BJ (cell line): Measurements from ENCODE around the gene PRSS57. TPM values are rescaled to one million over a fixed set of nuclear protein-coding genes. Genes with fewer than 3 reads are reported as not detected.
A peak's percentile ranks its signal among the peaks of the same experiment; 100 is the strongest.

Experiments used
- CTCF ChIA-PET: fragments of 350-600 bp; formaldehyde crosslinking; extraction: SDS; loops from one replicate; lab custom pipeline; 2021; ENCODE audit warnings: antibody characterized with exemption, inconsistent platforms; lab: Yijun Ruan, JAX
- POLR2A ChIA-PET: fragments of 300-600 bp; sonication (Branson Sonifier 250); formaldehyde crosslinking; extraction: SDS; loops from one replicate; lab custom pipeline; 2021; ENCODE audit warnings: antibody characterized with exemption; lab: Charles Lee
- DNase-seq: peaks from one replicate; pipeline ENCODE4 v3.0.0-alpha.2; 2011; ENCODE audit warnings: low read depth
- H3K27me3 ChIP-seq: 2 replicates; pipeline ENCODE4 v1.6.0; 2011; ENCODE audit warnings: low read length; ENCODE audit not compliant: control insufficient read depth, insufficient read depth
- H3K36me3 ChIP-seq: 2 replicates; pipeline ENCODE4 v1.5.1; 2011; ENCODE audit warnings: low read length; ENCODE audit not compliant: control insufficient read depth, insufficient read depth
- H3K4me3 ChIP-seq: 2 replicates; pipeline ENCODE4 v1.5.1; 2011; ENCODE audit warnings: low read depth, mild to moderate bottlenecking, control low read depth, low read length
- CTCF ChIP-seq: IDR thresholded peaks from 2 replicates; pipeline ENCODE4 v1.5.1; 2011; ENCODE audit warnings: low read depth, mild to moderate bottlenecking, control low read depth, inconsistent platforms, low read length, moderate library complexity; ENCODE audit not compliant: insufficient read depth
- polyA plus RNA-seq: library from polyadenylated mRNA; depleted of rRNA; stranded (reverse); fragments of >200 nt; gene quantifications from 2 replicates; pipeline ENCODE4 v1.2.3, GENCODE V29; 2011

PRSS57 gene
- polyA plus RNA-seq, 1 experiment = not detected

DNA sequence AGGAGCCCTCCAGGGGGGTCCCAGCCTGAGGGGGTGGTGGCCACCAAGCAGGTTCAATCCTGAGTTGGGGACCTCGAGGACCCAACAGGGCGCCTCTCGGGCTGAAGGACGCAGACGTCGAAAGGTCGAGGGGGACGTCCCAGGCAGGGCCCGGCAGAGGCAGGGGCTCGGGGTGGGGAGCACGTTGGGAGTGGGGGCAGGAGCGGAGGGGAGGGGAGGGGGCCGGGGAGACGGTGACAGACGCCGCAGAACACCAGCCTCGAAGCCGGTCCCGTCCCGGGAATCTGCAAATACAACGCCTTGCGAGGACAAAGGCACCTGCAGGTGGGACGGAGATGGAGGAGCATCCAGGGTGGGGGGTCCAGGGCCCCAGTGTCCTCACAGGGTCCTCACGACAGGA lies 51.5 kb downstream of the PRSS57 start:
- CTCF ChIA-PET = no interaction called here
- Histone ChIP-seq H3K4me3 (no peak overlapping the region), H3K27me3 (no peaks in the 10 kb centered on the region), H3K36me3 (peaks cover 19% of the 10 kb centered on the region)
- TF ChIP-seq CTCF = no peak
- DNase-seq = no peak
- POLR2A ChIA-PET = no interaction called here

- ChIA-PET CTCF (interaction anchor here (0.7 kb wide), 1 partner anchor 33 kb away, joined by 4 read pairs; no protein-coding TSS in a partner anchor), POLR2A (no interaction called here)
- Histone ChIP-seq H3K36me3 (peaks cover 16% of the 10 kb centered on the region), H3K27me3 (no peaks in the 10 kb centered on the region), H3K4me3 (no peak overlapping the region)
- DNase-seq = no peak
- no peak for TF ChIP-seq CTCF
Measured at GRCh38 chr19:642767-643727, 52.2 kb downstream of the PRSS57 start.

- no peak for DNase-seq
- Histone ChIP-seq H3K27me3 (no peaks in the 10 kb centered on the region), H3K4me3 (no peak overlapping the region), H3K36me3 (peaks cover 6% of the 10 kb centered on the region)
- CTCF ChIA-PET = no interaction called here
- no peak for TF ChIP-seq CTCF
- POLR2A ChIA-PET = no interaction called here
Measured at GRCh38 chr19:641702-642101, 53.5 kb downstream of the PRSS57 start.

GRCh38 chr19:640606-641189 lies 54.6 kb downstream of the PRSS57 start:
- no peak for TF ChIP-seq CTCF
- DNase-seq = no peak
- no peak overlapping the region for H3K4me3 ChIP-seq
- CTCF ChIA-PET = no interaction called here
- H3K27me3 ChIP-seq = no peaks in the 10 kb centered on the region
- POLR2A ChIA-PET = no interaction called here
- peaks cover 2% of the 10 kb centered on the region for H3K36me3 ChIP-seq

GRCh38 chr19:640161-640558 lies 55.1 kb downstream of the PRSS57 start:
- no peak for TF ChIP-seq CTCF
- H3K36me3 ChIP-seq = peaks cover 2% of the 10 kb centered on the region; the same call in 1 of the 2 replicates
- no peak for DNase-seq
- CTCF ChIA-PET = no interaction called here
- POLR2A ChIA-PET = no interaction called here
- H3K4me3 ChIP-seq = peak overlapping the region; percentile 32
- H3K27me3 ChIP-seq = no peaks in the 10 kb centered on the region
